K562 (cell line): Measurements from ENCODE around the gene CYTH4. TPM values are rescaled to one million over a fixed set of nuclear protein-coding genes. Genes with fewer than 3 reads are reported as not detected.

Source experiments
- MTA3 ChIP-seq: fragments of 450-650 bp; formaldehyde crosslinking; IDR thresholded peaks from 2 replicates; pipeline ENCODE4 v1.6.1; 2017; ENCODE audit warnings: mild to moderate bottlenecking, borderline replicate concordance
- RAD21 ChIP-seq, 2 experiments: fragments of 250-450 bp in 1 of 2; fragments of 450-650 bp in 1 of 2; sonication (Bioruptor Pico) in 1 of 2; formaldehyde crosslinking in 1 of 2; IDR thresholded peaks in 1 of 2; conservative IDR thresholded peaks in 1 of 2; 2 replicates each; pipeline versions ENCODE4 v1.4.0 to v1.8.0; 2020 to 2022; ENCODE audit warnings: mild to moderate bottlenecking in 2 of 2, moderate library complexity in 1 of 2
- RFX1 ChIP-seq: fragments of 450-650 bp; IDR thresholded peaks from 2 replicates; pipeline ENCODE4 v1.6.1; 2016; ENCODE audit warnings: mild to moderate bottlenecking, moderate library complexity
- U2AF1 ChIP-seq: fragments of 200-400 bp; formaldehyde crosslinking; optimal IDR thresholded peaks from 2 replicates; pipeline ENCODE3; 2017; ENCODE audit warnings: mild to moderate bottlenecking, low read depth, low read length, moderate library complexity
- polyA plus RNA-seq, 8 experiments: library from polyadenylated mRNA; depleted of rRNA in 4 of 8; stranded (reverse) in 5 of 8; unstranded in 3 of 8; fragments of >200 nt; fragmentation: Nextera tagmentation in 2 of 8; fragmentation: Illumina TruSeq in 1 of 8; extraction: Ambion mirVana in 2 of 8; extraction: Trizol in 1 of 8; gene quantifications; 2 replicates each; pipeline versions ENCODE4 v1.2.1 to v1.2.3, GENCODE V29; 2011 to 2014; ENCODE audit warnings: inconsistent platforms in 1 of 8, missing spikeins in 1 of 8
- total RNA-seq, 7 experiments: library from RNA; depleted of rRNA in 6 of 7; stranded (reverse); fragments of >200 nt in 6 of 7; fragmentation: Illumina TruSeq in 2 of 7; extraction: Trizol in 2 of 7; gene quantifications; 2 replicates each; pipeline versions ENCODE4 v1.2.1 to v1.2.3, GENCODE V29; 2011 to 2021; ENCODE audit warnings: low replicate concordance in 1 of 7
- TF ChIP-seq, protein P1 (sequence below): fragments of 450-650 bp; conservative IDR thresholded peaks from 2 replicates; pipeline ENCODE4 v1.6.1; 2016; ENCODE audit warnings: missing genetic modification characterization, low read depth, mild to moderate bottlenecking, control low read depth, missing compliant biosample characterization
- TF ChIP-seq, protein P2 (sequence below): sonication (generic); formaldehyde crosslinking; IDR thresholded peaks from 2 replicates; pipeline ENCODE4 v1.9.0; 2022; ENCODE audit warnings: mild to moderate bottlenecking, missing genetic modification reagents
- TF ChIP-seq, protein P3 (sequence below), 3 experiments: fragments of 200-800 bp in 1 of 3; sonication (Bioruptor generic) in 1 of 3; sonication (generic) in 1 of 3; formaldehyde crosslinking in 1 of 3; IDR thresholded peaks; 2 replicates each; pipeline versions ENCODE4 v1.6.1 to v1.8.0; 2016 to 2022; ENCODE audit warnings: mild to moderate bottlenecking in 2 of 3, missing compliant biosample characterization in 2 of 3, missing genetic modification characterization in 2 of 3, missing genetic modification reagents in 1 of 3
- TF ChIP-seq, protein P4 (sequence below), 2 experiments: fragments of 450-650 bp; formaldehyde crosslinking in 1 of 2; IDR thresholded peaks; 2 replicates each; pipeline versions ENCODE4 v1.4.0 to v1.6.1; 2014 to 2020; ENCODE audit warnings: mild to moderate bottlenecking in 2 of 2, borderline replicate concordance in 1 of 2, low read depth in 1 of 2
- TF ChIP-seq, protein P5 (sequence below), 3 experiments: IDR thresholded peaks in 2 of 3; conservative IDR thresholded peaks in 1 of 3; 2 replicates each; pipeline ENCODE4 v1.5.1; 2011 to 2012; ENCODE audit warnings: low read length in 3 of 3, mild to moderate bottlenecking in 3 of 3, control low read depth in 2 of 3, improper control_type of control experiment in 1 of 3, inconsistent platforms in 1 of 3, low read depth in 1 of 3, mixed read lengths in 1 of 3, moderate library complexity in 1 of 3; ENCODE audit not compliant: insufficient read depth in 2 of 3

CYTH4 gene
- total and polyA plus RNA-seq, 9 of the 15 experiments (the other 6 are each of a cell fraction or from before 2014, with no cell fraction given): 0.03 to 2.0 (median 0.61) TPM; not detected in 1

DNA sequence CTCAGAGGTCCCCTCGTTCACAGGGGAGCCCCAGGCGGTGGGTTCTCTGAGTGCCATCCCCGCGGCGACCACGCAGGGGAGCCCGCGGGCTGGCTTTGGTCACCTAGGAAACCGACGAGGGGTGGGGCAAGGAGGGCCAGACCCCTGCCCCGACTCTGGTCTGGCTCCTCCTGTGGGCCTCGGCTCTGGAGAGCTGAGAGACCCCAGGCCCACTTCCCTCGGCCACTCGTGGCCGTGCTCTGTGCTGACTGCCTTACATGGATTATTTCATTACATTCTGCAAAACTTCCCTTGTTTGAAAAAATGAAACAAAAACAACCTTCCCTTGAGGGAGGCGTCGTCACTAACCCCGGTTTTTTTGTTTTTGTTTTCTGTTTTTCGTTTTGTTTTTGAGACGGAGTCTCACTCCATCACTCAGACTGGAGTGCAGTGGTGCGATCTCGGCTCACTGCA lies 15.1 kb upstream of the CYTH4 start (continued):
- TF ChIP-seq, protein P1, sequence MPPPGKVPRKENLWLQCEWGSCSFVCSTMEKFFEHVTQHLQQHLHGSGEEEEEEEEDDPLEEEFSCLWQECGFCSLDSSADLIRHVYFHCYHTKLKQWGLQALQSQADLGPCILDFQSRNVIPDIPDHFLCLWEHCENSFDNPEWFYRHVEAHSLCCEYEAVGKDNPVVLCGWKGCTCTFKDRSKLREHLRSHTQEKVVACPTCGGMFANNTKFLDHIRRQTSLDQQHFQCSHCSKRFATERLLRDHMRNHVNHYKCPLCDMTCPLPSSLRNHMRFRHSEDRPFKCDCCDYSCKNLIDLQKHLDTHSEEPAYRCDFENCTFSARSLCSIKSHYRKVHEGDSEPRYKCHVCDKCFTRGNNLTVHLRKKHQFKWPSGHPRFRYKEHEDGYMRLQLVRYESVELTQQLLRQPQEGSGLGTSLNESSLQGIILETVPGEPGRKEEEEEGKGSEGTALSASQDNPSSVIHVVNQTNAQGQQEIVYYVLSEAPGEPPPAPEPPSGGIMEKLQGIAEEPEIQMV (tag): no peak
- TF ChIP-seq, protein P2, sequence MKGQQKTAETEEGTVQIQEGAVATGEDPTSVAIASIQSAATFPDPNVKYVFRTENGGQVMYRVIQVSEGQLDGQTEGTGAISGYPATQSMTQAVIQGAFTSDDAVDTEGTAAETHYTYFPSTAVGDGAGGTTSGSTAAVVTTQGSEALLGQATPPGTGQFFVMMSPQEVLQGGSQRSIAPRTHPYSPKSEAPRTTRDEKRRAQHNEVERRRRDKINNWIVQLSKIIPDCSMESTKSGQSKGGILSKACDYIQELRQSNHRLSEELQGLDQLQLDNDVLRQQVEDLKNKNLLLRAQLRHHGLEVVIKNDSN (CRISPR knock-in tag): no peak
- TF ChIP-seq RFX1: peak; percentile 79
- TF ChIP-seq, protein P3, sequence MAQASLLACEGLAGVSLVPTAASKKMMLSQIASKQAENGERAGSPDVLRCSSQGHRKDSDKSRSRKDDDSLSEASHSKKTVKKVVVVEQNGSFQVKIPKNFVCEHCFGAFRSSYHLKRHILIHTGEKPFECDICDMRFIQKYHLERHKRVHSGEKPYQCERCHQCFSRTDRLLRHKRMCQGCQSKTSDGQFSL (CRISPR knock-in tag; IDR thresholded peaks at IDR 0.05): 0 out of 2 replicates have a peak, but pooled peaks have one; percentile 26
- TF ChIP-seq, protein P3 (tag; IDR thresholded peaks at IDR 0.05): no peak
- no peak for TF ChIP-seq U2AF1
- TF ChIP-seq, protein P4, sequence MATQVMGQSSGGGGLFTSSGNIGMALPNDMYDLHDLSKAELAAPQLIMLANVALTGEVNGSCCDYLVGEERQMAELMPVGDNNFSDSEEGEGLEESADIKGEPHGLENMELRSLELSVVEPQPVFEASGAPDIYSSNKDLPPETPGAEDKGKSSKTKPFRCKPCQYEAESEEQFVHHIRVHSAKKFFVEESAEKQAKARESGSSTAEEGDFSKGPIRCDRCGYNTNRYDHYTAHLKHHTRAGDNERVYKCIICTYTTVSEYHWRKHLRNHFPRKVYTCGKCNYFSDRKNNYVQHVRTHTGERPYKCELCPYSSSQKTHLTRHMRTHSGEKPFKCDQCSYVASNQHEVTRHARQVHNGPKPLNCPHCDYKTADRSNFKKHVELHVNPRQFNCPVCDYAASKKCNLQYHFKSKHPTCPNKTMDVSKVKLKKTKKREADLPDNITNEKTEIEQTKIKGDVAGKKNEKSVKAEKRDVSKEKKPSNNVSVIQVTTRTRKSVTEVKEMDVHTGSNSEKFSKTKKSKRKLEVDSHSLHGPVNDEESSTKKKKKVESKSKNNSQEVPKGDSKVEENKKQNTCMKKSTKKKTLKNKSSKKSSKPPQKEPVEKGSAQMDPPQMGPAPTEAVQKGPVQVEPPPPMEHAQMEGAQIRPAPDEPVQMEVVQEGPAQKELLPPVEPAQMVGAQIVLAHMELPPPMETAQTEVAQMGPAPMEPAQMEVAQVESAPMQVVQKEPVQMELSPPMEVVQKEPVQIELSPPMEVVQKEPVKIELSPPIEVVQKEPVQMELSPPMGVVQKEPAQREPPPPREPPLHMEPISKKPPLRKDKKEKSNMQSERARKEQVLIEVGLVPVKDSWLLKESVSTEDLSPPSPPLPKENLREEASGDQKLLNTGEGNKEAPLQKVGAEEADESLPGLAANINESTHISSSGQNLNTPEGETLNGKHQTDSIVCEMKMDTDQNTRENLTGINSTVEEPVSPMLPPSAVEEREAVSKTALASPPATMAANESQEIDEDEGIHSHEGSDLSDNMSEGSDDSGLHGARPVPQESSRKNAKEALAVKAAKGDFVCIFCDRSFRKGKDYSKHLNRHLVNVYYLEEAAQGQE (IDR thresholded peaks at IDR 0.05; ENCODE audit: borderline replicate concordance): peak; percentile 74
- TF ChIP-seq, protein P4 (CRISPR knock-in tag; IDR thresholded peaks at IDR 0.05; ENCODE audit: low read depth): no peak
- TF ChIP-seq MTA3: 0 out of 2 replicates have a peak, but pooled peaks have one; percentile 29
- TF ChIP-seq RAD21 (CRISPR knock-in tag; conservative IDR thresholded peaks at IDR 0.05 in 1 of 2, IDR thresholded peaks at IDR 0.05 in 1 of 2): peak; percentile 58 to 79
- TF ChIP-seq, protein P5, sequence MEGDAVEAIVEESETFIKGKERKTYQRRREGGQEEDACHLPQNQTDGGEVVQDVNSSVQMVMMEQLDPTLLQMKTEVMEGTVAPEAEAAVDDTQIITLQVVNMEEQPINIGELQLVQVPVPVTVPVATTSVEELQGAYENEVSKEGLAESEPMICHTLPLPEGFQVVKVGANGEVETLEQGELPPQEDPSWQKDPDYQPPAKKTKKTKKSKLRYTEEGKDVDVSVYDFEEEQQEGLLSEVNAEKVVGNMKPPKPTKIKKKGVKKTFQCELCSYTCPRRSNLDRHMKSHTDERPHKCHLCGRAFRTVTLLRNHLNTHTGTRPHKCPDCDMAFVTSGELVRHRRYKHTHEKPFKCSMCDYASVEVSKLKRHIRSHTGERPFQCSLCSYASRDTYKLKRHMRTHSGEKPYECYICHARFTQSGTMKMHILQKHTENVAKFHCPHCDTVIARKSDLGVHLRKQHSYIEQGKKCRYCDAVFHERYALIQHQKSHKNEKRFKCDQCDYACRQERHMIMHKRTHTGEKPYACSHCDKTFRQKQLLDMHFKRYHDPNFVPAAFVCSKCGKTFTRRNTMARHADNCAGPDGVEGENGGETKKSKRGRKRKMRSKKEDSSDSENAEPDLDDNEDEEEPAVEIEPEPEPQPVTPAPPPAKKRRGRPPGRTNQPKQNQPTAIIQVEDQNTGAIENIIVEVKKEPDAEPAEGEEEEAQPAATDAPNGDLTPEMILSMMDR (IDR thresholded peaks at IDR 0.05 in 2 of 3, conservative IDR thresholded peaks at IDR 0.05 in 1 of 3; ENCODE audit: insufficient read depth in 2 of 3, low read depth in 1 of 3, low read length in 3 of 3): peak; percentile 71 to 73 (median 73)
- TF ChIP-seq, all 486 proteins: peak for 15
